GM21515 (cell line): ENCODE data around the gene CDK12.

ENCODE experiments used
- ATAC-seq: cut with Tn5 transposase; IDR thresholded peaks from one replicate; pipeline ENCODE4 v1.9.1; 2021; ENCODE audit not compliant: unreplicated experiment

Gene CDK12

DNA sequence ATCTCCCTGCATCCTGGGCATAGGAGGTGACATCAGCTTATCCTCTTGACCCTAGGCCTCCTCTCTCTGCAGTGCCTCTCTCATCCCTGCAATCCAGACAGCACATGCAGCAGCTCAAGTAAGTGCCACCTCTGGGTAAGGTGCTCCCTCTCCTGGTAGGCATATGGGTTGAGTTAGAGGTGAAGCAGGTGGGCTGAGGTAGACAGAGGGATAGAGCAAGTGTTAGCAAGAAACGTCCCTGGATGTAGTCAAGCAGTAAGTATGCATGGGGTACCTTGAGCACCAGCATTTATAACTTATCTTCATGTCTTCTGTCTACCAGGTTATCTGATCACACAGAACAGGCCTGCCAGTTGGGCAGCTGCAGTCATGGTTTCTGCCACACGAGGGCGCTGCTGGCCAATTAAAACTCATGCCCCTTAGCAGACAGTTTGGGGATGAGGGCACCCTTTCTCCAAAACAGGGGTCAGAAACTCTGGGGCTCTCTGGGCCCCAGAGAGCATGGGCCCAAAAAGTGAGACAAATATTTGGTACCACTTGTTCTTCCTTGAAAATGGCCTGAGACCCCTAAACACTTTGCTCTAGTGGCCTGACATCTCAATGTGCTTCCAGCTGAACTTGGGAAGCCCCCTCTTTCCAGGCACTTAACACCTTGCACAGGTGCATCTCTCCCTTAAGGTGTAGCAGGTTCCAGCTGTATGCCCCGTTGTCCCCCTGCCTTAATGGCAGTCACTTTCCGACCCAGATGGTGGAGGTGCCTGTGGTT is 86.6 kb downstream of the CDK12 start:
- no peak for ATAC-seq

- no peak for ATAC-seq
Measured at GRCh38 chr17:39548494-39549225, 87.4 kb downstream of the CDK12 start.

- no peak for ATAC-seq
Measured at GRCh38 chr17:39549747-39550573, 88.7 kb downstream of the CDK12 start.

- ATAC-seq, result no peak
Measured at GRCh38 chr17:39551879-39552278, 90.6 kb downstream of the CDK12 start.

- ATAC-seq, result no peak
Measured at GRCh38 chr17:39553341-39553945, 92.2 kb downstream of the CDK12 start.

DNA sequence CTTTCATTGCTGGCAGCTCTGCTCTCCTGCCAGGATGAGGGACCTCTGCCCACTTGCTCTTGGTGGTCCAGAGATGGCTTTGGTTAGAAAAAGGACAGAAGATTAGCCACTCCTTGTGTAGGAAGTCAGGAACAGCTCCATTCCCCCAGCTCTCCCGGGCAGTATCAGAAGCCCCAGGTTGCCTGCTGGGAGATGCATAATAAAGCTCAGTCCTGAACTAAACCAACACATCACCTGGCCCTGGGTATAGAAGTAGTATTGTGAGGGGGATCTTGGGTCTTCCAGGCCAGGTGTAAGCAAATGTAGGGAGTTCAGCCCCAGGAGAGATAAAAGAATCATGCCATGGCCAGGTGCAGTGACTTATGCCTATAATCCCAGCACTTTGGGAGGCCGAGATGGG is 94.1 kb downstream of the CDK12 start:
- ATAC-seq, result no peak

DNA sequence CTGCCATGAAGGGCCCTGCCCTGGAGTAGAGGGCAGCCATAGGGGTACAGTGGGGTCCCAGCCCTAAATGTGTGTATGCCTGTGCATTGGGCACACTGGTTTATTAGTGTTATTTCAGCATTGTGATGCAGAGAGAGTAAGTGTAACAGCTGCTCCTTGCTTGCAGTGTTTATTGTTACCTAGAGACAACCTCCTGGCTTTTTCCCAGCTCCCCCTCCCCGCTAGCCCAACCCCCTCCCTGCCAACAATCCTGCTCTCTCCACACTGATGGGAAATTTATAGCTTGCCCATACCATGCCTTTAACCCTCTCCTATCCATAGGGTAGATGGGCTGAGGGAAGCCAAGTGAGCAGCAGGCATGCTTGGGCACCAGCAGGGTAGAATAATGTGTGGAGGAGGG is 95.1 kb downstream of the CDK12 start:
- no peak for ATAC-seq

DNA sequence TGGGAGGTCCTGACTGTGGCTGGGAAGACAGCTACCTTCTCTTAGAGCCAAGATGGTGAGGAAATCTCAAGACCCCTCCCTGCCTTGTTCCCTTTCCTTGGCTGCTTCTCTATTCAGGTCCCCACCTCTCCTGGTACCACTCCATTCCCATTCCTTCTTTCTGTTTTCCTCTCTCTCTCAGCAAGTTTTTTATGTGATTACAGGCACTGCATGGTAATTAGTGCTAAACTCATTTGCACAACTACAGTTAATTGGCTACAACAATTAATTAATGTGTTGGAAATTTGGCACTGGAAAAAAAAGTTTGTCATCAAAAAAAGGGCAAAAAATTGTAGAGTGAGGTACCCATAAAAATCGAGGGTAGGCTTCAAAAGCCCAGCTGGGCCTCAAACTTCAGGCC is 101.1 kb downstream of the CDK12 start:
- no peak for ATAC-seq

DNA sequence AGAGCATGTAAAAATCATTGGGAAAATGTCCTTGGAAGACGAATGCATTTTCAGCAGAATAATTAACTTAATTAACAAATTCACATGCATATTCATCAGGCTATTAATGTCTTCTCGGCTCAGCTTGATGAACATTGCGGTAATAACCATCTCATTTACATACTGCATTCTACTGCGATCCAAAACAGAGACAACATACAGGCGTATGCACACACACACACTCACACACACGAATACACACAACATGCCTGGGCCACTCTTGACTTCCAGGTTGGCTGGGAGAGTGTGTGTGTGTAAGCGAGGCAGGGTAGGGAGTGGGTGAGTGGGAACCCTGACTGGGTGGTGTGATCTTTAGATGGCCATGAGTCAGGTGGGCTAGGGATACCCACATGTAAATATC is 101.7 kb downstream of the CDK12 start:
- no peak for ATAC-seq

GRCh38 chr17:39563476-39563875 is 102.2 kb downstream of the CDK12 start:
- ATAC-seq, result no peak

DNA sequence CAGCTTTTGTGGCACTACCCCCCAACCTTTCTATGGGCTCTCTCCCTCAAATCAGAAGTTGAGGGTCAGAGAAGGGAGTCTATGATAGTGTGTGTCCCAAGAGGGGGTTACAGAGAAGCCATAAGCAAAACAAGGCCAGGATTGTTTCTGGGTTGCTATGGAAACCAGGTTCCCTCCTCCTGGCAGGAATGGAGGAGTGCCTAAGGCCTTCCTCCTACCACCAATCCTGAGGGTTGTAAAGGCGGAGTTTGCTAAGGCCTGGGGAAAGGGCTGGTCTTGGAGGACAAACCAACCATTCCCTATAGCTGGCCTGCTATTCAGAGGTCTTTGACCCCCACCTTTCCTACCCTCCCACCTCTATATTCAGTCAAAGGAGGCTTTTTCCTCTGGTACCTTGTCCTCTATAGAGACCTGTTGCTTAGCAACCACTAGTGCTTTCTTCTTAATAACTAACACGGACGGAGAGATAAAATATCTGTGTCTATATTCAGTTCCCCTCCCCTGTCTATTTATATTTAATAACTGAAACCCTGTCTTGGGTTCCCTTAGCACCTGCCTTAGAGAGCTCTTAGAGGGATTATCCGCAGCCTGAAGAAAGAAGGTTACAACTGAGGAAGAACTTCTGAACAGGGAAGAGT is 103.0 kb downstream of the CDK12 start:
- no peak for ATAC-seq

GRCh38 chr17:39566094-39566850 is 105.0 kb downstream of the CDK12 start:
- ATAC-seq, result no peak

GRCh38 chr17:39568702-39569101 is 107.4 kb downstream of the CDK12 start:
- no peak for ATAC-seq

DNA sequence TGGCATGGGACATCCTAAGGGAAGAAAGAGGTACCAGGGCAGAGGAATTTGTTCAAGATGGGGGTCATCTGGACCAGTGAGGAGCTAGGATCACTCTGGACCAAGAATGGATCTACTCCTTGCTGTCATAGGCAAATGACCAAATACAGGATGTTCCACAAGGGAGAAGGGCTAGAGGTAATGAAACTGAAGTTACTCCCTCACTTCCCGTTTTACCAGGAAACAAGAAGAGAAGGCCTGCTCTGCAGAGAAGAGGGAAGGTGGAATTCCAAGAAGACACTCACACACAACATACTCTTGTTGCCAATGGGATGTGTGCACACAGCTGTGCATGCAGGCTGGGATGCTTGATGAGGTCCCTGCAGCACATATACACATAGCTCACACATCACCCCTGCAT is 107.8 kb downstream of the CDK12 start:
- ATAC-seq, result no peak

- no peak for ATAC-seq
Measured at GRCh38 chr17:39572121-39572520, 110.8 kb downstream of the CDK12 start.

GRCh38 chr17:39573447-39574298 is 112.4 kb downstream of the CDK12 start:
- no peak for ATAC-seq

DNA sequence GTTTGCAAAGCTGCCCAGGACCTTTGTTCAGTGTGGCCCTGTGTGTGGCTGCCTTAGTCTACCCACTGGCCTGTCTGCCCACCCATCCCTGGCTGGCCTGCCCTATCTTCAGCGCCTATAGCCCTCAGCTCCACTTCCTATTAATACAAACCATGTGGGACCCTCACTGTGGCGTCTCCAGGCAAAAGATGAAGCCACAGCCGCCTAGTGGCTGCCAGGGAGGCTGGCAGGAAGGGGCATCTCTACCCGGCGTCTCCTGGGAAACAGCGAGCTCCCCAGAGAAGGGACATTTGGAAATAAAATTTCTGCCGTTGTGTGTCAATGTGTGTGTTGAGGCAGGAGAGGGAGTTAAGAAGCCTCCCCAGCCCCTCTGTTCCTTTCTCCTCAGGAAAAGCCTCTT is 114.9 kb downstream of the CDK12 start:
- ATAC-seq, result no peak

DNA sequence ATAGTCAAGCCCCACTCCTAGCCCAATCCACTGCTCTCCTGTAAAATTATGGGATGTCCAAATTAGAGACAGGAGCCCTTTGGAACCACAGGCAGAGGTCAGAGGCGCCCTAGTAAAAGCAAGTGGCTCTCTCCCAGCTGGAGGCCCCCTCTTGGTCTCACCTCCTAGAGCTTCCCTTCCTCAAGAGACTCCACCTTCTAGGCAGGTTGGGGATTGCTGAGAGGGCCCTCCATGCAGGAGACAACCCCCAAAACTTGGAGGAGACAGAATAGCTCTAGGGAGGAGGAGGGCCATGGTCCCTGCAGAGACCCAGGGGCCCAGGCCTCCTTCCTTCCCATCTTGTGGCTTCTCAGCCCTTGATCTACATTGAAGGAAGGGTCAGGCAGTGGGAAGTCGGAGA is 117.0 kb downstream of the CDK12 start:
- ATAC-seq, result no peak
